ENCODE results near the gene LCN2. TPM values are rescaled to one million over a fixed set of nuclear protein-coding genes. Genes with fewer than 3 reads are reported as not detected.

Gene LCN2
- total RNA-seq, 4 donors from 2014 or later: 36.2 to 931 (median 809) TPM

DNA sequence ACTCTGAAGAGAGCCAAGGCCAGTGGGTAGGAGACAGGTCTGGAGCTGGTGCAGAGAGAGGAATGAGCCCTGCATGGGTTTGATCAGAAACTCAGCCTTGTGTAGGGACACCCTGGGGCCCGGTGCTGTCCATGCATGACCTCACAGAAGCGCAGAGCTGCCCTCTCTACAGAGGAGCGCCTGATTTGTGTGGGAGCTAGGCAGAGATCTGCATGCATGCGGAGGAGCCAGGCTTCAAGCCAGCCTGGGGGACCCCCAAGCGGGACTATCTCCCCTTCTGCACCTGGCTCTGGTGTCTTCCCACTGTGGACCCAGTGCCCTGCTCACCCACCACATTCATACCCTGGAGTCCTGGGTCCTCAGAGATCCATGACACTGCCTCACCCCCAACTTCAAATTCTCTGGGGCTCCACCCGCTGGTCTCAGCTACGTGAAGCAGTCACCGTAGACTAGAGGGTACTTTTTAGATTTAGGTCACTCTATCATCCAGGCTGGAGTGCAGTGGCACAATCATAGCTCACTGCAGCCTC, 2.6 kb upstream of the LCN2 start:
- Histone ChIP-seq H3K36me3 (no peaks in the 10 kb centered on the region), H3K27ac (peak overlapping the region; percentile 78 to 87 (median 82)), H3K27me3 (no peaks in the 10 kb centered on the region), H3K4me3 (no peak overlapping the region), H3K4me1 (peaks cover 42 to 80% (median 44%) of the 10 kb centered on the region in 3 donors), H3K9me3 (no peaks in the 10 kb centered on the region)
- 83 to 95% methylated on average over 6 of the region's 8 CpGs for WGBS, 2 donors
- TF ChIP-seq, protein P1, sequence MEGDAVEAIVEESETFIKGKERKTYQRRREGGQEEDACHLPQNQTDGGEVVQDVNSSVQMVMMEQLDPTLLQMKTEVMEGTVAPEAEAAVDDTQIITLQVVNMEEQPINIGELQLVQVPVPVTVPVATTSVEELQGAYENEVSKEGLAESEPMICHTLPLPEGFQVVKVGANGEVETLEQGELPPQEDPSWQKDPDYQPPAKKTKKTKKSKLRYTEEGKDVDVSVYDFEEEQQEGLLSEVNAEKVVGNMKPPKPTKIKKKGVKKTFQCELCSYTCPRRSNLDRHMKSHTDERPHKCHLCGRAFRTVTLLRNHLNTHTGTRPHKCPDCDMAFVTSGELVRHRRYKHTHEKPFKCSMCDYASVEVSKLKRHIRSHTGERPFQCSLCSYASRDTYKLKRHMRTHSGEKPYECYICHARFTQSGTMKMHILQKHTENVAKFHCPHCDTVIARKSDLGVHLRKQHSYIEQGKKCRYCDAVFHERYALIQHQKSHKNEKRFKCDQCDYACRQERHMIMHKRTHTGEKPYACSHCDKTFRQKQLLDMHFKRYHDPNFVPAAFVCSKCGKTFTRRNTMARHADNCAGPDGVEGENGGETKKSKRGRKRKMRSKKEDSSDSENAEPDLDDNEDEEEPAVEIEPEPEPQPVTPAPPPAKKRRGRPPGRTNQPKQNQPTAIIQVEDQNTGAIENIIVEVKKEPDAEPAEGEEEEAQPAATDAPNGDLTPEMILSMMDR (IDR thresholded peaks at IDR 0.05): no peak
- TF ChIP-seq POLR2A (IDR thresholded peaks at IDR 0.05): no peak
- intact Hi-C loops (cut with DNase I): no loop called here
- DNase-seq: no peak

GRCh38 chr9:128148509-128149000, 698 bp upstream of the LCN2 start:
- intact Hi-C loops (cut with DNase I): no loop called here

DNA sequence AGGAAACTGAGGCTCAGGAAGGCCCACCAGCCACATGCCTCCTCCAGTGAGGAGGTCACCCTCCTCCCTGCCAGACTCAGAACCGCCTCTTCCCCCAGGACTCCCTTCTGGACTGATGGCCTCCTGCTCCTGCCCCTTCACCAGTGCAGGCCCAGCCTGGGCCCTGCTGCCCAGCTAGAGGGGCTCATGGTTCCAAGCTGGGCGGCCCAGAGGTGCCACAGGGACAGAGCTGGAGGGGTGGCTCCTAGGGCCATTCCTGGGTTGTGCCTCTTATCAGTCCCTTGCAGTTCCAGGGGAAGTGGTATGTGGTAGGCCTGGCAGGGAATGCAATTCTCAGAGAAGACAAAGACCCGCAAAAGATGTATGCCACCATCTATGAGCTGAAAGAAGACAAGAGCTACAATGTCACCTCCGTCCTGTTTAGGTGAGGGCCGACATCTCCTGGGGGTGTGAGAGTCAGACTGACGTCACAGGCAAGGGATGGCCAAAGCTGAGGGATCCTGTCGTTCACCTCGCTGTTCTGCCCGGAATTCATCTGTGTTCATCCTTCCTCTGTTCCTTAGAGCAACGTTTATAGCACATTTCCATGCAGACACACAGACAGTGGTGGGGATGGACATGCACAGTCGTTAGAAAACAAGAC, 819 bp downstream of the LCN2 start:
- Histone ChIP-seq H3K27ac (peak overlapping the region; percentile 69 to 84 (median 74)), H3K36me3 (no peaks in the 10 kb centered on the region), H3K4me1 (peaks cover 29 to 61% (median 37%) of the 10 kb centered on the region in 3 donors), H3K9me3 (no peaks in the 10 kb centered on the region), H3K27me3 (no peaks in the 10 kb centered on the region), H3K4me3 (peak overlapping the region; percentile 5 to 36 (median 22))
- intact Hi-C loops (cut with DNase I): no loop called here
- DNase-seq: no peak
- WGBS, 2 donors: 61 to 73% methylated on average over 7 to 9 of the region's 11 CpGs
- TF ChIP-seq, protein P1 (IDR thresholded peaks at IDR 0.05): no peak
- TF ChIP-seq POLR2A (IDR thresholded peaks at IDR 0.05): no peak

More at GRCh38 chr9:128148509-128149000, 698 bp upstream of the LCN2 start:
- Histone ChIP-seq H3K36me3 (no peaks in the 10 kb centered on the region), H3K9me3 (no peaks in the 10 kb centered on the region), H3K27me3 (no peaks in the 10 kb centered on the region), H3K27ac (peak overlapping the region; percentile 69 to 84 (median 74)), H3K4me3 (no peak overlapping the region), H3K4me1 (peaks cover 40 to 76% (median 43%) of the 10 kb centered on the region in 3 donors)
- 60 to 100% methylated on average over 1 to 2 of the region's 5 CpGs for WGBS, 2 donors
- DNase-seq: no peak
- TF ChIP-seq, protein P1 (IDR thresholded peaks at IDR 0.05): no peak
- no peak for TF ChIP-seq POLR2A (IDR thresholded peaks at IDR 0.05)

DNA sequence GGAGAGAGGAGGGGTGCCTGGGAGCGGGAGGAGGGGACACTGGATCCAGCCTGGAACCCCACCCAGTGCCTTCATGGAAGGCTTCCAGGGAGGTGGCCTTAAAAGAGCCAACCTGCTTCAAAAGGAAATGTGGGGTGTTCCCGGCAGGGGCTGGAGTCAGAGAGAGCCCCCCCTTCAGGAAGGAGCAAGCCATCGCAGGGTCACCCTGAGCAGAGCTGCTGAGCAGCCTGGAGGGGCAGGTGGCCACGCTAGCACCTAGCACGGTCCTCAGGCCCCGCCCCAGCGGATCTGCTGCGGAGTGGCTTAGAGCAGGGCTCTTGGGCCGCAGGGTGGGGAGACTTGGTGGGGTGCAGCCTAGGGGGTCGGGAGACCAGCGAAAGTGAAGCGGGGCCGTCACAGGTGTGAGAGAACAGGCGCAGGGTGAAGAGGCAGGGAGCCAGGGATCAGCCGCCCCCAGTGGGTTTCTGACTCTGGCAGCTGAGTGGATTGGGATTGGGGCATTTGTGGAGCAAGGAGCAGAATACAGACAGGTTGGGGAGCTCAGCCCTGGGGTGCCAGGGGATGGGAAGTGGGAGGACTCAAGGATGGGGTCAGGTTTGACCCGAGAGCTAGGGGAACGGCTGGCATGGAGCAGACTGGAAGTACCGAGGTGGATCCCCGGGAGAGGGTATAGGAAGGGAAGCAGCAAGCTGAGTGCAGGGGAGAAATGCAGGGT, 1.5 kb downstream of the LCN2 start:
- intact Hi-C loops (cut with DNase I): no loop called here
- Histone ChIP-seq H3K27me3 (no peaks in the 10 kb centered on the region), H3K4me1 (peaks cover 22 to 54% (median 34%) of the 10 kb centered on the region in 3 donors), H3K4me3 (peak overlapping the region in 2 of 4 donors; percentile 25 to 36), H3K9me3 (no peaks in the 10 kb centered on the region), H3K27ac (peak overlapping the region; percentile 69 to 84 (median 74)), H3K36me3 (no peaks in the 10 kb centered on the region)
- 60 to 63% methylated on average over 14 to 15 of the region's 19 CpGs for WGBS, 2 donors
- TF ChIP-seq POLR2A (IDR thresholded peaks at IDR 0.05): no peak
- TF ChIP-seq, protein P1 (IDR thresholded peaks at IDR 0.05): peak in 3 of 6 experiments; percentile 20 to 45 (median 23)
- DNase-seq: no peak
